ENCODE measurements around the gene WFIKKN1.
A peak's percentile ranks its signal among the peaks of the same experiment; 100 is the strongest.
"Not testable (repeated sequence)": the region's sequence is repeated elsewhere in the genome, so short reads cannot be mapped to it uniquely, and the experiment has no call there.

The WFIKKN1 gene

DNA sequence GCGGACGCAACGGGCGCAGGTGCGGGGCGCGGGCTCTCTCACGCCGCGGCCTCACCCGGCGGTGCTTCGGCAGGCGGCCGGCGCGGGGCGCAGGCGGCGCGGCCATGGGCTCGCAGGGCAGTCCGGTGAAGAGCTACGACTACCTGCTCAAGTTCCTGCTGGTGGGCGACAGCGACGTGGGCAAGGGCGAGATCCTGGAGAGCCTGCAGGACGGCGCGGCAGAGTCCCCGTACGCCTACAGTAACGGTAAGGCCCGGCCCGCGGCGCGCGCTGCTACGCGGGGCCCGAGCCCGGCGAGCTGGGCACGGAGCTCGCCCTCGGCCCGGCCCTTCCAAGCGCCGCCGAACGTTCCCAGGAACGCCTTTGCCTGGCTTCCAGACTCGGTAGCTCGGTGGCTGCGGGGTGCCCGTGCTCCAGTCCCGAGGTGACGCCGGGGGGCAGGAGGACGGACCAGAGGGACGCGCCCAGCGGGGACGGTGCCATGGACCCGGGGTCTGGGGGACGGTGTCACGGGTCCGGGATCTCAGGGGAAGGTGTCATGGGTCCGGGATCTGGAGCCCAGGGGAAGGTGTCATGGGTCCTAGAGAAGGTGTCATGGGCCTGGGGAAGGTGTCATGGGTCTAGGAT is 40.5 kb upstream of the WFIKKN1 start:
- Mint-ChIP-seq H3K36me3 (ENCODE audit: insufficient read depth) (peaks cover 26% of the 10 kb centered on the region), H3K27me3 (no peaks in the 10 kb centered on the region), H3K27ac (peak overlapping the region; percentile 96 to 98), H3K4me3 (peak overlapping the region; percentile 81 to 93), H3K9me3 (no peaks in the 10 kb centered on the region), H3K4me1 (ENCODE audit: low read depth in 2 of 2) (peaks cover 41 to 43% of the 10 kb centered on the region in 2 donors)
- ATAC-seq (replicated peaks) (no peak), DNase-seq (peak in 1 of 3 experiments; percentile 16)

DNA sequence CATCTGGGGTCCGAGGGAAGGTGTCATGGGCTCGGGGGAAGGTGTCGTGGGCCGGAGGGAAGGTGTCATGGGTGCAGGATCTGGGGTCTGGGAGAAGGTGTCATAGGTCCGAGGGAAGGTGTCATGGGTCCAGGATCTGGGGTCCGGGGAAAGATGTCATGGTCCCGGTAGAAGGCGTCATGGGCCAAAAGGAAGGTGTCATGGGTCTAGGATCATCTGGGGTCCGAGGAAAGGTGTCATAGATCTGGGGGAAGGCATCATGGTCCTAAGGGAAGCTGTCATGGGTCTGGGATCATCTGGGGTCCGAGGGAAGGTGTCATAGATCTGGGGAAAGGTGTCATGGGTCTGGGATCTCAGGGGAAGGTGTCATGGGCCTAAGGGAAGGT is 40.0 kb upstream of the WFIKKN1 start:
- DNase-seq: no peak
- no peaks in the 10 kb centered on the region for H3K27me3 Mint-ChIP-seq
- H3K4me1 Mint-ChIP-seq (ENCODE audit: low read depth in 2 of 2): peaks cover 41 to 44% of the 10 kb centered on the region in 2 donors
- no peaks in the 10 kb centered on the region for H3K9me3 Mint-ChIP-seq
- ATAC-seq (replicated peaks): no peak
- H3K4me3 Mint-ChIP-seq: peak overlapping the region; percentile 81 to 93
- H3K36me3 Mint-ChIP-seq (ENCODE audit: insufficient read depth): peaks cover 26% of the 10 kb centered on the region
- peak overlapping the region; percentile 57 to 77 for H3K27ac Mint-ChIP-seq

DNA sequence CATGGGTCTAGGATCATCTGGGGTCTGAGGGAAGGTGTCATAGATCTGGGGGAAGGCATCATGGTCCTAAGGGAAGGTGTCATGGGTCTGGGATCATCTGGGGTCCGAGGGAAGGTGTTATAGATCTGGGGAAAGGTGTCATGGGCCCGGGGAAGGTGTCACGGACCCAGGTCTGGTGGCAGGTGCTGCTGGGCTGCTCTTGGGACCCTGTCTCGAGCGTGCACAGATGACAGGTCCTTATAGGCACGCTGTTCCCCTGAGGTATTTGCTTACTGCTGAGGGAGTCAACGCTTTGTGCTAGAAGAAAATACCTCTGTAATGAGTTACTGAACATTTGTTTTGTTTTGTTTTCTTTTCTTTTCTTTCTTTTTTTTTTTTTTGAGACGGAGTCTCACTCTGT is 39.6 kb upstream of the WFIKKN1 start:
- H3K4me1 Mint-ChIP-seq (ENCODE audit: low read depth in 2 of 2): peaks cover 45 to 47% of the 10 kb centered on the region in 2 donors
- H3K9me3 Mint-ChIP-seq: no peaks in the 10 kb centered on the region
- ATAC-seq (replicated peaks) (no peak), DNase-seq (no peak)
- peak overlapping the region; percentile 81 to 93 for H3K4me3 Mint-ChIP-seq
- peaks cover 26% of the 10 kb centered on the region for H3K36me3 Mint-ChIP-seq (ENCODE audit: insufficient read depth)
- H3K27ac Mint-ChIP-seq: peak overlapping the region; percentile 57 to 77
- no peaks in the 10 kb centered on the region for H3K27me3 Mint-ChIP-seq

DNA sequence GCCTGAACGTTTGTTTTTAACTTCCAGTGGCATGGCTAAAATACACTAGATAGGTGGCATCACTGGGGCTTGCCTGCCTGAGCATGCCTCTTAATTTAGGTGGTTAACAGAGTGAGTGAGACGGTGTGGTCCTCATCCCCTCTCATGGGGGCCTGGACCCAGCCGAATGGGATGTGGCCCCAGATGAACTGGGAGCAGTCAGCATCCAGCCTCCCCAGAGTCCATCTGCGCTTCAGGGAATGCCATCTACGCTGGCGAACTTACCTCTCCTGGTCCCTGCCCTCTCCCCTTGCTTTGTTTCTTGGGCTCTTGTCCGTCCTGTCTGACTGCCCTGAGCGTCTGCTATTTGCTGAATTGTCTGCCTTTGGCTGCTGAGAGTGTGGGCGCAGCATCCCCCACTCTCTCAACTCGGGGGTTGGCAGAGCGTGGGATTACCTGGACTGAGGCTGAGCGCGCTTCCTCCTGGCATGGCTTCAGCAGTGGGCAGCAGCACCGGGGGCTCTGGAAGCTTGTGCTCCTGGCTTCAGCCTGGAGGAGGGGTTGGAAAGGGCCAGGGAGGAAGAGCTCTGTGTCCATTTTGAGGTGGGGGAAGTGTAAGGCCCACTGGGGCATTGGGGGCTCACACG is 38.8 kb upstream of the WFIKKN1 start:
- Mint-ChIP-seq H3K27ac (no peak overlapping the region), H3K27me3 (no peaks in the 10 kb centered on the region), H3K36me3 (ENCODE audit: insufficient read depth) (peaks cover 27% of the 10 kb centered on the region), H3K9me3 (no peaks in the 10 kb centered on the region), H3K4me3 (peak overlapping the region; percentile 81 to 93), H3K4me1 (ENCODE audit: low read depth in 2 of 2) (peaks cover 51% of the 10 kb centered on the region in 2 donors)
- no peak for DNase-seq
- no peak for ATAC-seq (replicated peaks)

DNA sequence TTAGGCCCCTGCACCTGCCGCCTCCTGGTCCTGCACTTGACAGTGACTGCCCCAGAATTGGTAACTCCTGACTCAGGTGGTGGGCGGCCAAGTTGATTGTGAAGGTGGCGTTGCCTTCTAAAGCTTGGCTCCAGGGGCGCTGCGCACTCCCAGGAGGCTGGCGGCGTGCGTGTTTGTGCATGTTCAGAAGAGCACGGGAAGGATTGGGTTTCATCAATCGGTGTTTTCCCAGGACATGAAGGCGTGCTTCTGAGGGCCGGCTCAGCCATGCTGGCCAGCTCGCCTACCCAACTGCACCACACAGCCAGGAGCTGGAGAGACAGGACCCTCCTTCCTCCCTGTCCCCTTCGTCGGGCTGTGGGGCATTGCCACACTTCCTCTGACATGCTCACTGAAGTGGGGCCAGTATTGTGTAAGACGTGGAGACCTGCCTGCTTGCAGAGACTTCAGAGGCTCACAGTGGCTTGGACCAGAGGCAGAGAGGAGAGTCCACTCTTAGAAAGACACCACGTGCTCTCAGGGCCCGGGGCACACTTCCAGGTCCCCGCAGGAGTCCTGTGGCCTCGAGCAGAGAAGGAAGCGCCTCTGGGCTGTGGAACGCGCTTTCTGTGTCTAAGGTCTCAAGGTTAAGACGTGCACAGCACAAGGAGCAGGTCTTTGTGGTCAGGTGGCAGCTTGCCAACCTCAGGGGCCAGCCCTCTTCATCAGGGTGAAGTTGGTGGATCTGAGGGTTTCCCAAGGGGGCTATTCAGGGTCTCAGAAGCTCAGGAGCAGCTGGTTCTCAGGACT is 38.1 kb upstream of the WFIKKN1 start:
- Mint-ChIP-seq H3K4me1 (ENCODE audit: low read depth in 2 of 2) (peaks cover 48 to 51% of the 10 kb centered on the region in 2 donors), H3K36me3 (ENCODE audit: insufficient read depth) (peaks cover 29% of the 10 kb centered on the region), H3K27me3 (no peaks in the 10 kb centered on the region), H3K4me3 (peak overlapping the region in 1 of 2 donors; percentile 40), H3K27ac (peak overlapping the region in 1 of 2 donors; percentile 49), H3K9me3 (no peaks in the 10 kb centered on the region)
- ATAC-seq (replicated peaks) (no peak), DNase-seq (no peak)

DNA sequence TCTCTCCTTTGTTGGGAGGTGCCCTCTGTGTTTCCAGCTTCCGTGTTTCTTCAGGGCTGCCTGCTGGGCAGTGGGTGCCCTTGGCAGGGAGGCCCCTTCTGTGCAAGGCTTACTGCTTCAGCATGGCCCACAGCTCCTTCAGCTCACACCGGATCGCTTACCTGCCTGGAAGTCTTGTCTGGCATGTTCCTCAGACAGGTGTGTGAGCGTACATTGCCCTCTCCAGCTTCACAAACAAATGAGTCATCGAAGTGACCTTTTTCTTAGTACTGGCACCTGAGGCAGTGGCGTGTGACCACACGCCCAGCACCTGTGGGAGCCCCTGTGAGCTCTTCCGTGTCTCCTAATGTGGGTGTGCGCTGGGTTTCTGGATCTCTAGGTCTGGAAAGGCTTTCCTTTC is 37.4 kb upstream of the WFIKKN1 start:
- peaks cover 27% of the 10 kb centered on the region for H3K36me3 Mint-ChIP-seq (ENCODE audit: insufficient read depth)
- no peaks in the 10 kb centered on the region for H3K9me3 Mint-ChIP-seq
- DNase-seq (no peak), ATAC-seq (replicated peaks) (no peak)
- H3K4me3 Mint-ChIP-seq: peak overlapping the region in 1 of 2 donors; percentile 40
- H3K27ac Mint-ChIP-seq: peak overlapping the region in 1 of 2 donors; percentile 49
- H3K4me1 Mint-ChIP-seq (ENCODE audit: low read depth in 2 of 2): peaks cover 44 to 47% of the 10 kb centered on the region in 2 donors
- H3K27me3 Mint-ChIP-seq: no peaks in the 10 kb centered on the region

DNA sequence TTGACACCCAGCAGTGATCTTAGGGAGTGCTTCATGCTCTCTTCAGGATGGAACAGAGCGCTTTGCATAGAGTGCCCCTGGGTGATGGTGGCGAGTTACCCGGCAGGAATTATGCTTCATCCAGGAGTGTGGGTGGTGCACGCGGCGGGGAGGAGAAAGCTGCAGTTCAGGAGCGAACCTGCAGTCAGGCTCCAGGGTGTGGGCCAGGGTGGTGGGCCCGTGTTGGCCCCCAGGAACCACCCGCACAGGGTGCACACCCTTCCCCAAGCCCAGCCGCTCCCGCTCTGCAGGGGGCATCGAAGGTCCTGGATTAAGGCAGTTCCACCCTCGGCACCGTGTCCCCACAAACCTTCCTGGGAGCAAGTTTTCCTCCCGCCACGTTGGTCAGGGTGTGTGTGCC is 37.0 kb upstream of the WFIKKN1 start:
- DNase-seq: no peak
- H3K36me3 Mint-ChIP-seq (ENCODE audit: insufficient read depth): peaks cover 31% of the 10 kb centered on the region
- H3K4me3 Mint-ChIP-seq: peak overlapping the region in 1 of 2 donors; percentile 7
- H3K4me1 Mint-ChIP-seq (ENCODE audit: low read depth in 2 of 2): peaks cover 41 to 44% of the 10 kb centered on the region in 2 donors
- ATAC-seq (replicated peaks): no peak
- no peaks in the 10 kb centered on the region for H3K27me3 Mint-ChIP-seq
- H3K27ac Mint-ChIP-seq: peak overlapping the region in 1 of 2 donors; percentile 49
- H3K9me3 Mint-ChIP-seq: no peaks in the 10 kb centered on the region

DNA sequence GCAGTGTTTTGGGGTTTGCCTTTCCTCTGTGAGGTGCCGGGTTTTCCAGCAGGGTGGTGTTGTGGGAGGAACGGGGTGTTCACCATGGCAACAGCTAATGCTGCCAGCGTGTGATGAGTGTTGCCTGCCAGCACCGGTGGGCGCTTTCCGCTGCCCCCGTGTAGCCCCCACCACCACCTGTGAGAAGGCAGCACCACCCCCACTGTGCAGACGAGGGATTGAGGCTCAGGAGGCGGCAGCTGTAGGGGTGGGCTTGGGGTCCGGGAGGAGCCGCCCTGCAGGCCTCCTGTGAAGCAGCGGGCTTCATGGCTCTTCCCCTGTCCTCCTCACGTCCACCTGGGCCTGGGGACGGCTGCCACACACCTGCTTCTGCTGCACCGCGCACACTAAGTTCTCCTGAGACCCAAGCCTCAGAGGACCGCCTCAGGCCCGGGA is 35.7 kb upstream of the WFIKKN1 start:
- no peak overlapping the region for H3K4me3 Mint-ChIP-seq
- no peak for ATAC-seq (replicated peaks)
- H3K27me3 Mint-ChIP-seq: no peaks in the 10 kb centered on the region
- no peak for DNase-seq
- peaks cover 23% of the 10 kb centered on the region for H3K36me3 Mint-ChIP-seq (ENCODE audit: insufficient read depth)
- peaks cover 41 to 44% of the 10 kb centered on the region in 2 donors for H3K4me1 Mint-ChIP-seq (ENCODE audit: low read depth in 2 of 2)
- no peak overlapping the region for H3K27ac Mint-ChIP-seq
- no peaks in the 10 kb centered on the region for H3K9me3 Mint-ChIP-seq

DNA sequence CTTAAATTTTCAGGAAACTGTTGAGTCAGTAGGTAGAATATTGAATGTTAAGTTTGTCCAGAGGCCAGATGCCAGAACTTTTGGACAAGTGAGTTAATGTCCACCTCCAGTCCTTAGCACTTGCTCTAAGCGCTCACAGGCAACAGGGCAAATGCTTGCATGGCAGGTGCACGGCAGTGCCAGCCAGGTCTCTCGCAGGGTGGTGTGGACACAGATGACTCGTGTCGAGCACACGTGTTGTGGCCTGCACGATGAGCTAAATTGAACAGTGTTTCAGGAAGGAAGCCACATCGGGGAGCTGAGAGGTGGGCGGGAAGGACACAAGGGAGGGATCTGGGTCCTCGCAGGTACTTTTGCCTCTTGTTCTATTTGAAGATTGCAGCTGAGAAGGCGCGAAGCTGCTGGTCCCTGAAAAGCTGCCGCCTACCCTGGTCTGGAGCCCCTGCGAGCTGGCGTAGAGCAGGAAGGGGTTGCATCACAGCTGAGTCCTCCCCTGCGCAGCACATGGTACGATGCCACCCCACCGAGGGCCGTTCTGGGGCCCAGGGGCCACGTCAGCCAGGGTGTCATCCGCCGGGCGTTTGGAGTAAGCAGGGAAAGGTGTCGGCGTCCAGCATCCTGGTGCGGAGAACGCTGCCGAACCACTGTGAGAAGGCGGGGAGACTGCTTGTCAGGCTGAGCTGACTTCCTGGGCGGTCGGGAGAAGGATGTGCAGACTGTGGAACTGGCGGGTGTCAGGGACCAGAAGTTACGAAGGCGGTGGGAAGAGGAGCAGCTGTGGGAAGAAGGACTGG is 34.6 kb upstream of the WFIKKN1 start:
- Mint-ChIP-seq H3K4me1 (ENCODE audit: low read depth in 2 of 2) (peaks cover 36% of the 10 kb centered on the region in 2 donors), H3K27me3 (no peaks in the 10 kb centered on the region), H3K27ac (peak overlapping the region; percentile 65 to 83), H3K4me3 (peak overlapping the region in 1 of 2 donors; percentile 41), H3K36me3 (ENCODE audit: insufficient read depth) (peaks cover 18% of the 10 kb centered on the region), H3K9me3 (no peaks in the 10 kb centered on the region)
- peak; percentile 31 for ATAC-seq (replicated peaks)
- no peak for DNase-seq

DNA sequence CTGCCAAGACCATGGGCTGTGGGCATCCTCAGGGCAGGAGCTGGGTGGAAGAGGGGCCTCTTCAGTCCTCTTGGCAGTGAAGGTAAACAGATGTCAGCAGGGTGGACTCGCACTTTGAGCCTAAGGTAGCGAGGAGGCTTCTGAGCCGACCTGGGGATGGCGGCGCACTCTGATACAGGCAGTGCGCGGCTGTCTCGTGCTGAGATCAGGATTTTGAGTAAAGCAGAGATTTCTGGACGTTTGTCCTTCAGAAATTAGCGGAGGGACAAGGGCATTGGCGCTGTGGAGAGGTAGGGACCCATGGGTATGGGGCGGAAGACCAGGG is 34.1 kb upstream of the WFIKKN1 start:
- H3K27ac Mint-ChIP-seq: peak overlapping the region; percentile 65 to 83
- H3K9me3 Mint-ChIP-seq: no peaks in the 10 kb centered on the region
- DNase-seq (no peak), ATAC-seq (replicated peaks) (no peak)
- no peak overlapping the region for H3K4me3 Mint-ChIP-seq
- peaks cover 16% of the 10 kb centered on the region for H3K36me3 Mint-ChIP-seq (ENCODE audit: insufficient read depth)
- H3K27me3 Mint-ChIP-seq: no peaks in the 10 kb centered on the region
- H3K4me1 Mint-ChIP-seq (ENCODE audit: low read depth in 2 of 2): peaks cover 30 to 34% of the 10 kb centered on the region in 2 donors

DNA sequence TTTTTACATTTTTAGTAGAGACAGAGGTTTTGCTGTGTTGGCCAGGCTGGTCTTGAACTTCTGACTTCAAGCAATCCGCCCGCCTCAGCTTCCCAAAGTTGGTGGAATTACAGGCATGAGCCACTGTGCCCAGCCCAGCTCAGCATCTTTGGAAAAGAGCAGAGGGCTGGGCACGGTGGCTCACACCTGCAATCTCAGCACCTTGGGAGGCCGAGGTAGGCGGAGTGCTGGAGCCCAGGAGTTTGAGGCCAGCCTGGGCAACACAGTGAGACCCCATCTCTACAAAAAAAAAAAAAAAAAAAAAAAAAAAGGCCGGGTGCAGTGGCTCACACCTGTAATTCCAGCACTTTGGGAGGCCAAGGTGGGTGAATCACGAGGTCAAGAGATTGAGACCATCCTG is 33.1 kb upstream of the WFIKKN1 start:
- H3K27ac Mint-ChIP-seq; H3K27me3 Mint-ChIP-seq; H3K4me3 Mint-ChIP-seq; DNase-seq; ATAC-seq (replicated peaks); H3K9me3 Mint-ChIP-seq: not testable (repeated sequence)
- Mint-ChIP-seq H3K4me1 (ENCODE audit: low read depth in 2 of 2) (peaks cover 26 to 28% of the 10 kb centered on the region in 2 donors), H3K36me3 (ENCODE audit: insufficient read depth) (peaks cover 13% of the 10 kb centered on the region)

DNA sequence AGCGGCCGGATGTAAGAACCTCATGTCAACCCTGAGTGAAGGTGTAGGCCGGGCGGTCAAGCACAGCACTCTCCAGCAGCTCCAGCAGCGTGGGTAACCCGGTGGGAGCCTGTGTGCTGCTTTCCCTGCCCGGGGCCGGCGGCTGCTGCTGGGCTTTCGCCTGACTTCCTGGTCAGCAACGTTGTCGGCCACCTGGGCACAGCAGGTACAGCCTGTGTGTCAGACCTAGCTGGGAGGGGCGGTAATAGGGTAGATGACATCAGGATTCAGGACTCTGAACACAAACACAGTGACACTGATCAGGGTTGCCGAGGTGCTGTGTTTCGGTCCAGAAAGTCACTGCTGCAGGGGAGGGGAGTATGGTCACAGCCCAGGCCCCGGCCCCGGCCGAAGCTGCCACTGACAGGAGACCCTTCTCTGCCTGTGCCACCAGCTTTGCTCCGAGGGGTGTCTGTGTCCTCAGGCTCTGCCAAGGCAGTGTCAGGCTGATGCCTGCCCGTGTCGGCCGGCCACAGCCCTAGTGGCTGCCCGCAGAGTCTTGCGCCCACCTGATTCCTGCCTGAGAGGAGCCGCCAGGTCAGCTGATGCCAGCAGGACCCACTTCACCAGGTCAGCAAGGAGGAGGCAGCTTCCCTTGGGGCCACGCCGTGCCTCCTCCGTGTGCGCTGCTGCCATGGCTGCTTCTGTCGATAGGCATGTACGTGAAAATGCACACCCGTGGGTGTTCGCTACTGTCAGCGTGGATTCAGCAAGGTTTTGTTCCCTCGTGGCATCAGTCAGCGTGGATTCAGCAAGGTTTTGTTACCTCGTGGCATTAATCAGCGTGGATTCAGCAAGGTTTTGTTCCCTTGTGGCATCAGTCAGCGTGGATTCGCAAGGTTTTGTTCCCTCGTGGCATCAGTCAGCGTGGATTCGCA is 31.7 kb upstream of the WFIKKN1 start:
- Mint-ChIP-seq H3K36me3 (ENCODE audit: insufficient read depth) (peaks cover 13% of the 10 kb centered on the region), H3K27me3 (no peaks in the 10 kb centered on the region), H3K27ac (peak overlapping the region in 1 of 2 donors; percentile 70), H3K4me3 (no peak overlapping the region), H3K9me3 (no peaks in the 10 kb centered on the region), H3K4me1 (ENCODE audit: low read depth in 2 of 2) (peaks cover 28 to 32% of the 10 kb centered on the region in 2 donors)
- DNase-seq: no peak
- no peak for ATAC-seq (replicated peaks)

Measured in effector memory CD8-positive, alpha-beta T cell (primary cell).